Esophagus muscularis mucosa (tissue), 4 donors: ENCODE results near the gene SLC45A3. TPM values are rescaled to one million over a fixed set of nuclear protein-coding genes. Genes with fewer than 3 reads are reported as not detected.

ENCODE experiments used
- DNase-seq: peaks from one replicate; pipeline ENCODE4 v3.0.0-alpha.2; 2017; ENCODE audit errors: extremely low spot score
- H3K27ac ChIP-seq, 4 donors: fragments of 200-600 bp; sonication (generic); replicated peaks in 1 of 4; 1 replicate in 3 of 4; 2 replicates in 1 of 4; pipeline ENCODE4 v1.5.1; 2016 to 2019; ENCODE audit warnings: mild to moderate bottlenecking in 1 of 4
- H3K27me3 ChIP-seq, 4 donors: fragments of 200-600 bp; sonication (generic); one replicate each; pipeline versions ENCODE4 v1.5.1 to v1.6.0; 2016 to 2019
- H3K36me3 ChIP-seq, 4 donors: fragments of 200-600 bp; sonication (generic); one replicate each; pipeline ENCODE4 v1.5.1; 2016 to 2019
- H3K4me1 ChIP-seq, 4 donors: fragments of 200-600 bp; sonication (generic); one replicate each; pipeline ENCODE4 v1.5.1; 2016 to 2019
- H3K4me3 ChIP-seq, 4 donors: fragments of 200-600 bp; sonication (generic); 1 replicate in 2 of 4; 2 replicates in 2 of 4; pipeline ENCODE4 v1.5.1; 2016 to 2019; ENCODE audit warnings: mild to moderate bottlenecking in 4 of 4, moderate library complexity in 1 of 4
- H3K9me3 ChIP-seq, 4 donors: fragments of 200-600 bp; sonication (generic); 1 replicate in 3 of 4; 2 replicates in 1 of 4; pipeline ENCODE4 v1.5.1; 2016 to 2019
- CTCF ChIP-seq, 3 experiments: fragments of 200-600 bp in 2 of 3; fragments of 450-650 bp in 1 of 3; sonication (generic) in 2 of 3; IDR thresholded peaks; one replicate each; pipeline ENCODE4 v1.5.1; 2017 to 2019; ENCODE audit warnings: antibody characterized with exemption in 3 of 3, mild to moderate bottlenecking in 2 of 3, moderate library complexity in 1 of 3
- EP300 ChIP-seq: sonication (generic); formaldehyde crosslinking; IDR thresholded peaks from one replicate; pipeline ENCODE4 v1.6.1; 2017; ENCODE audit warnings: antibody characterized with exemption
- POLR2A ChIP-seq: fragments of 450-650 bp; IDR thresholded peaks from one replicate; pipeline ENCODE4 v1.6.1; 2017; ENCODE audit warnings: antibody characterized with exemption, moderate library complexity, mild to moderate bottlenecking, low read depth
- POLR2AphosphoS5 ChIP-seq, 2 donors: sonication (generic); formaldehyde crosslinking; IDR thresholded peaks; one replicate each; pipeline ENCODE4 v1.6.1; 2017; ENCODE audit warnings: antibody characterized with exemption in 2 of 2
- WGBS: methylation state at CpG from one replicate; pipeline ENCODE4 v1.1.5; 2018; 5-methylcytosine and 5-hydroxymethylcytosine counted together
- intact Hi-C: fragments of 100-400 bp; cut with DNase I; formaldehyde crosslinking; loops from one replicate; pipeline ENCODE4 v1.15.1; 2023
- total RNA-seq, 4 donors: library from RNA; depleted of rRNA; stranded (reverse); fragments of >200 nt; gene quantifications; one replicate each; pipeline versions ENCODE4 v1.1.0 to v1.2.1, GENCODE V29; 2016

Gene SLC45A3
- total RNA-seq, 4 donors from 2014 or later, result 0.86 to 1.7 (median 1.1) TPM

GRCh38 chr1:205650241-205650640 lies 30.1 kb downstream of the SLC45A3 start:
- DNase-seq, result no peak
- Histone ChIP-seq H3K4me1 (no peaks in the 10 kb centered on the region), H3K9me3 (no peaks in the 10 kb centered on the region), H3K27me3 (no peaks in the 10 kb centered on the region), H3K27ac (no peak overlapping the region), H3K4me3 (no peak overlapping the region), H3K36me3 (no peaks in the 10 kb centered on the region)
- no peak for TF ChIP-seq CTCF (IDR thresholded peaks at IDR 0.05)
- TF ChIP-seq POLR2A, result no peak
- no peak for TF ChIP-seq EP300
- TF ChIP-seq POLR2AphosphoS5 (IDR thresholded peaks at IDR 0.05), result no peak
- 86% methylated on average over 1 of the region's 1 CpG for WGBS
- intact Hi-C loops, result no loop called here

GRCh38 chr1:205645519-205645918 lies 34.8 kb downstream of the SLC45A3 start:
- Histone ChIP-seq H3K27me3 (no peaks in the 10 kb centered on the region), H3K4me3 (no peak overlapping the region), H3K9me3 (no peaks in the 10 kb centered on the region), H3K4me1 (no peaks in the 10 kb centered on the region), H3K27ac (no peak overlapping the region), H3K36me3 (no peaks in the 10 kb centered on the region)
- intact Hi-C loops, result no loop called here
- WGBS, result 84% methylated on average over 8 of the region's 8 CpGs
- DNase-seq, result no peak
- TF ChIP-seq CTCF (IDR thresholded peaks at IDR 0.05), result no peak
- TF ChIP-seq POLR2A, result no peak
- TF ChIP-seq EP300, result no peak

GRCh38 chr1:205642679-205643307 lies 37.5 kb downstream of the SLC45A3 start:
- no peak for DNase-seq
- intact Hi-C loops, result no loop called here
- no peak for TF ChIP-seq CTCF (IDR thresholded peaks at IDR 0.05)
- no peak for TF ChIP-seq POLR2A
- TF ChIP-seq EP300, result no peak
- TF ChIP-seq POLR2AphosphoS5 (IDR thresholded peaks at IDR 0.05), result no peak
- Histone ChIP-seq H3K27ac (no peak overlapping the region), H3K4me1 (no peaks in the 10 kb centered on the region), H3K36me3 (no peaks in the 10 kb centered on the region), H3K4me3 (no peak overlapping the region), H3K9me3 (no peaks in the 10 kb centered on the region), H3K27me3 (no peaks in the 10 kb centered on the region)
- 95% methylated on average over 2 of the region's 2 CpGs for WGBS

- Histone ChIP-seq H3K4me3 (no peak overlapping the region), H3K9me3 (no peaks in the 10 kb centered on the region), H3K27me3 (no peaks in the 10 kb centered on the region), H3K27ac (no peak overlapping the region), H3K36me3 (no peaks in the 10 kb centered on the region), H3K4me1 (peaks cover 0 to 11% (median 7%) of the 10 kb centered on the region in 4 donors)
- no peak for DNase-seq
- 93% methylated on average over 1 of the region's 1 CpG for WGBS
- TF ChIP-seq EP300 (no peak), POLR2A (no peak), CTCF (IDR thresholded peaks at IDR 0.05) (no peak), POLR2AphosphoS5 (IDR thresholded peaks at IDR 0.05) (no peak)
- intact Hi-C loops, result no loop called here
Measured at GRCh38 chr1:205639567-205639966, 40.7 kb downstream of the SLC45A3 start.
